ENCODE measurements around the gene UBQLNL. TPM values are rescaled to one million over a fixed set of nuclear protein-coding genes. Genes with fewer than 3 reads are reported as not detected.

Gene UBQLNL
- total RNA-seq, 4 donors from 2014 or later: 0.25 TPM; not detected in 3

- ATAC-seq (no peak), DNase-seq (no peak)
- in situ Hi-C loops (cut with MboI; ENCODE audit: low sequenced_read_pairs in 4 of 4): no loop called here
- no peaks in the 10 kb centered on the region for H3K4me1 ChIP-seq
- H3K4me3 ChIP-seq: no peak overlapping the region
- intact Hi-C loops (cut with DNase I; ENCODE audit: low total_unique reads): no loop called here
- no peak overlapping the region for H3K27ac ChIP-seq
- H3K27me3 ChIP-seq: no peaks in the 10 kb centered on the region
- no peaks in the 10 kb centered on the region for H3K9me3 ChIP-seq
- TF ChIP-seq, protein P1, sequence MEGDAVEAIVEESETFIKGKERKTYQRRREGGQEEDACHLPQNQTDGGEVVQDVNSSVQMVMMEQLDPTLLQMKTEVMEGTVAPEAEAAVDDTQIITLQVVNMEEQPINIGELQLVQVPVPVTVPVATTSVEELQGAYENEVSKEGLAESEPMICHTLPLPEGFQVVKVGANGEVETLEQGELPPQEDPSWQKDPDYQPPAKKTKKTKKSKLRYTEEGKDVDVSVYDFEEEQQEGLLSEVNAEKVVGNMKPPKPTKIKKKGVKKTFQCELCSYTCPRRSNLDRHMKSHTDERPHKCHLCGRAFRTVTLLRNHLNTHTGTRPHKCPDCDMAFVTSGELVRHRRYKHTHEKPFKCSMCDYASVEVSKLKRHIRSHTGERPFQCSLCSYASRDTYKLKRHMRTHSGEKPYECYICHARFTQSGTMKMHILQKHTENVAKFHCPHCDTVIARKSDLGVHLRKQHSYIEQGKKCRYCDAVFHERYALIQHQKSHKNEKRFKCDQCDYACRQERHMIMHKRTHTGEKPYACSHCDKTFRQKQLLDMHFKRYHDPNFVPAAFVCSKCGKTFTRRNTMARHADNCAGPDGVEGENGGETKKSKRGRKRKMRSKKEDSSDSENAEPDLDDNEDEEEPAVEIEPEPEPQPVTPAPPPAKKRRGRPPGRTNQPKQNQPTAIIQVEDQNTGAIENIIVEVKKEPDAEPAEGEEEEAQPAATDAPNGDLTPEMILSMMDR (IDR thresholded peaks at IDR 0.05 in 4 of 5, conservative IDR thresholded peaks at IDR 0.05 in 1 of 5): no peak
- no peak for TF ChIP-seq POLR2A (IDR thresholded peaks at IDR 0.05)
- no peaks in the 10 kb centered on the region for H3K36me3 ChIP-seq
Measured at GRCh38 chr11:5527716-5528115, 11.2 kb upstream of the UBQLNL start.

GRCh38 chr11:5524756-5525155 lies 8.3 kb upstream of the UBQLNL start:
- H3K36me3 ChIP-seq: no peaks in the 10 kb centered on the region
- intact Hi-C loops (cut with DNase I; ENCODE audit: low total_unique reads) (no loop called here), in situ Hi-C loops (cut with MboI; ENCODE audit: low sequenced_read_pairs in 4 of 4) (no loop called here)
- TF ChIP-seq POLR2A (IDR thresholded peaks at IDR 0.05): no peak
- TF ChIP-seq, protein P1 (IDR thresholded peaks at IDR 0.05 in 4 of 5, conservative IDR thresholded peaks at IDR 0.05 in 1 of 5): no peak
- H3K4me3 ChIP-seq: no peak overlapping the region
- ATAC-seq: no peak
- no peaks in the 10 kb centered on the region for H3K4me1 ChIP-seq
- H3K27me3 ChIP-seq: no peaks in the 10 kb centered on the region
- H3K9me3 ChIP-seq: no peaks in the 10 kb centered on the region
- DNase-seq: no peak
- H3K27ac ChIP-seq: no peak overlapping the region

DNA sequence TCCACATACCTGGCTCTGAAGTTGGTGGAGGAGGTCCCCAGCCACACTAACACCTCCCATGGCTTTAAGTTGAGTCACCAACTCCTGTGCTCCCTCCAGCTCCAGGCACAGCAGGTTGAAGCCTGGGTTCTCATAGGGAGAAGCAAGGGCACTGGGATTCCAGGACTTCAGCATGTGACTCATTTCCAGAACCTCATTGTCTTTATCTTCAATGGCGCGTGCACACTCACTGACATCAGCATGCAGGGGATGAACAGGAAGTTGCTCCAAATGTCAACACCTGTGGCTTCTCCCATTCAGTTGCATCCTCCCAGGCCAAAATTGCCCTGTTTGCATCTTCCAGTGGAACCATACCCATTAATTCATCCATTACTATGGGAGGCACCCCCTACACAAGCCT lies 5.8 kb upstream of the UBQLNL start:
- no peak for ATAC-seq
- in situ Hi-C loops (cut with MboI; ENCODE audit: low sequenced_read_pairs in 4 of 4): no loop called here
- intact Hi-C loops (cut with DNase I; ENCODE audit: low total_unique reads): no loop called here

DNA sequence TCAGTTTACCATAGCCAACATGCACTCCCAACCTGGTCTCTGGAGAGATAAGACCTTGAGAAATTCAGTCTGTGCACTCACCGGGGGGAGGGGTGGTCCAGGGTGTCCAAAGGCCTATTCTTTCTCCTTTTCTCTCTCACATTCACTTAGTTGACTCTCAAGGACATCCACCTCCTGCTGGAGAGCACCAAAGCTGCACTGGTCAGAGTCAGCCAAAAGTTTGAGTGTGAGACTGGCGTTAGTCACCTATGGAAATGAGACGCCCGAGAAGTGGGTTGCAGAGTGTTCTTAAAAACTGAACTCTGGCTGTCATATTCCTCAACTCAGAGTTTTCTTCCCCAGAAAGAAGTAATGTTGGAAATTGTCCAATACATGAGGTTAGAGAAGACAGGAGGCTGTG lies 5.0 kb upstream of the UBQLNL start:
- H3K36me3 ChIP-seq: no peaks in the 10 kb centered on the region
- no peak overlapping the region for H3K27ac ChIP-seq
- no peaks in the 10 kb centered on the region for H3K27me3 ChIP-seq
- H3K4me1 ChIP-seq: no peaks in the 10 kb centered on the region
- in situ Hi-C loops (cut with MboI; ENCODE audit: low sequenced_read_pairs in 4 of 4) (no loop called here), intact Hi-C loops (cut with DNase I; ENCODE audit: low total_unique reads) (no loop called here)
- DNase-seq (no peak), ATAC-seq (no peak)
- H3K9me3 ChIP-seq: no peaks in the 10 kb centered on the region
- TF ChIP-seq POLR2A (IDR thresholded peaks at IDR 0.05): no peak
- TF ChIP-seq, protein P1 (IDR thresholded peaks at IDR 0.05 in 4 of 5, conservative IDR thresholded peaks at IDR 0.05 in 1 of 5): no peak
- H3K4me3 ChIP-seq: no peak overlapping the region

More for the DNA sequence above, 5.8 kb upstream of the UBQLNL start:
- no peak for DNase-seq
- H3K9me3 ChIP-seq: no peaks in the 10 kb centered on the region
- no peaks in the 10 kb centered on the region for H3K36me3 ChIP-seq
- no peaks in the 10 kb centered on the region for H3K4me1 ChIP-seq
- no peaks in the 10 kb centered on the region for H3K27me3 ChIP-seq
- H3K27ac ChIP-seq: no peak overlapping the region
- H3K4me3 ChIP-seq: no peak overlapping the region
- TF ChIP-seq, protein P1 (IDR thresholded peaks at IDR 0.05 in 4 of 5, conservative IDR thresholded peaks at IDR 0.05 in 1 of 5): no peak
- no peak for TF ChIP-seq POLR2A (IDR thresholded peaks at IDR 0.05)

DNA sequence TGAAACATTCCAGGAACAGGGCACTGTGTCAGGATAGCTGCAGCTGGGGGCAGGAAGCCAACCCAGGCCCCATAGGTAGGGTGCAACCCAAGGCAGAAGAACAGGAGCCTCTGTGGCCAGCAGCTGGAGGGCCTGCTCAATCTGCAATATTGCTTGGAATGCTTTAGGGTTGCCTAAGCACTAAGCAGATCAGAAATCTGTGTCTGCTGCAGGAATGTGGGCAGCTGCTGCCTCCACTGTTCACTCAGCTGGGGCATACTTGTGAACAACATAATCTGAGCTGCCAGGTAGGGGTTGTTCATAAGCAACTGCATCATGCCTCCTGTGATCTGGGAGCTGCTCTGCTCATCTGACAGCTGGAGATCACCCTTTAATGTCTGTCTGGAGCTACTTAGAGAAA lies 1.7 kb downstream of the UBQLNL start:
- Histone ChIP-seq H3K4me3 (no peak overlapping the region), H3K27me3 (no peaks in the 10 kb centered on the region), H3K36me3 (no peaks in the 10 kb centered on the region), H3K9me3 (no peaks in the 10 kb centered on the region), H3K4me1 (no peaks in the 10 kb centered on the region), H3K27ac (no peak overlapping the region)
- intact Hi-C loops (cut with DNase I; ENCODE audit: low total_unique reads): no loop called here
- no peak for ATAC-seq
- DNase-seq: no peak
- TF ChIP-seq, protein P1 (IDR thresholded peaks at IDR 0.05 in 4 of 5, conservative IDR thresholded peaks at IDR 0.05 in 1 of 5): no peak
- TF ChIP-seq POLR2A (IDR thresholded peaks at IDR 0.05): no peak
- in situ Hi-C loops (cut with MboI; ENCODE audit: low sequenced_read_pairs in 4 of 4): no loop called here

Measured in gastrocnemius medialis (tissue), 4 donors.